ENCODE data around the gene ZDBF2. TPM values are rescaled to one million over a fixed set of nuclear protein-coding genes. Genes with fewer than 3 reads are reported as not detected.
"Not testable (repeated sequence)": the region's sequence is repeated elsewhere in the genome, so short reads cannot be mapped to it uniquely, and the experiment has no call there.

Gene ZDBF2
- total RNA-seq, 1 donor from 2014 or later, result 10.5 TPM

GRCh38 chr2:206360840-206361239 is 86.4 kb downstream of the ZDBF2 start:
- H3K27ac Mint-ChIP-seq; H3K27me3 Mint-ChIP-seq; H3K4me3 Mint-ChIP-seq; H3K4me1 Mint-ChIP-seq; H3K9me3 Mint-ChIP-seq; H3K36me3 Mint-ChIP-seq (ENCODE audit: low read depth); DNase-seq: not testable (repeated sequence)
- intact Hi-C loops (cut with micrococcal nuclease), result loop anchor here (5.0 to 10.0 kb wide), 2 partner anchors 199 to 1164 kb away; partner anchors contain the start of gene CREB1

- Mint-ChIP-seq H3K36me3 (ENCODE audit: low read depth) (no peaks in the 10 kb centered on the region), H3K9me3 (peaks cover 4% of the 10 kb centered on the region), H3K4me1 (no peaks in the 10 kb centered on the region), H3K27me3 (peaks cover 2% of the 10 kb centered on the region), H3K27ac (peak overlapping the region; percentile 36), H3K4me3 (no peak overlapping the region)
- intact Hi-C loops (cut with micrococcal nuclease), result loop anchor here (5.0 to 10.0 kb wide), 2 partner anchors 199 to 1163 kb away; partner anchors contain the start of gene CREB1
- DNase-seq, result peak; percentile 55
Measured at GRCh38 chr2:206361407-206362045, 87.1 kb downstream of the ZDBF2 start.

Other genes starting within 250 kb of the ZDBF2 start
- 26.2 and 27.5 TPM in 2 replicates for gene INO80D, start 188.5 kb upstream of the ZDBF2 start, total RNA-seq
- gene NDUFS1, start 115.2 kb upstream of the ZDBF2 start, total RNA-seq, result 81.5 and 82.6 TPM in 2 replicates
- gene EEF1B2, start 114.8 kb upstream of the ZDBF2 start, total RNA-seq, result 761 and 768 TPM in 2 replicates
- gene ADAM23, start 168.9 kb downstream of the ZDBF2 start, total RNA-seq, result 0.05 and 0.38 TPM in 2 replicates